K562 (cell line): ENCODE data around the gene CDK5RAP3. TPM values are rescaled to one million over a fixed set of nuclear protein-coding genes. Genes with fewer than 3 reads are reported as not detected.

Experiments used
- ARID1B ChIP-seq: fragments of 450-650 bp; IDR thresholded peaks from 2 replicates; pipeline ENCODE4 v1.6.1; 2016; ENCODE audit warnings: antibody characterized with exemption, mild to moderate bottlenecking, inconsistent platforms
- CSDE1 ChIP-seq, 2 experiments: fragments of 450-650 bp; IDR thresholded peaks; 2 replicates each; pipeline ENCODE4 v1.6.1; 2016; ENCODE audit warnings: mild to moderate bottlenecking in 1 of 2
- FOXK2 ChIP-seq, 2 experiments: fragments of 450-650 bp; IDR thresholded peaks in 1 of 2; conservative IDR thresholded peaks in 1 of 2; 2 replicates each; pipeline ENCODE4 v1.6.1; 2016; ENCODE audit warnings: low read depth in 2 of 2, mild to moderate bottlenecking in 1 of 2
- HNRNPUL1 ChIP-seq: fragments of 200-400 bp; formaldehyde crosslinking; IDR thresholded peaks from 2 replicates; pipeline ENCODE4 v1.6.1; 2017; ENCODE audit warnings: low read length
- KHSRP ChIP-seq: fragments of 450-650 bp; IDR thresholded peaks from 2 replicates; pipeline ENCODE4 v1.6.1; 2017
- NFE2 ChIP-seq: IDR thresholded peaks from 2 replicates; pipeline ENCODE4 v1.6.1; 2014; ENCODE audit warnings: antibody characterized with exemption, low read depth
- TEAD4 ChIP-seq, 2 experiments: sonication (generic) in 1 of 2; formaldehyde crosslinking in 1 of 2; IDR thresholded peaks; 2 replicates each; pipeline versions ENCODE4 v1.6.1 to v1.8.0; 2012 to 2022; ENCODE audit warnings: borderline replicate concordance in 1 of 2, inconsistent platforms in 1 of 2, low read length in 1 of 2, mild to moderate bottlenecking in 1 of 2, missing genetic modification reagents in 1 of 2
- ZNF212 ChIP-seq: fragments of 450-650 bp; formaldehyde crosslinking; IDR thresholded peaks from 2 replicates; pipeline ENCODE4 v1.4.0; 2020; ENCODE audit warnings: mild to moderate bottlenecking
- ZNF316 ChIP-seq: fragments of 450-650 bp; IDR thresholded peaks from 2 replicates; pipeline ENCODE4 v1.6.1; 2016
- ZNF780A ChIP-seq: fragments of 250-450 bp; sonication (Bioruptor Pico); IDR thresholded peaks from 2 replicates; pipeline ENCODE4 v1.5.0; 2021; ENCODE audit warnings: mild to moderate bottlenecking
- polyA plus RNA-seq, 8 experiments: library from polyadenylated mRNA; depleted of rRNA in 4 of 8; stranded (reverse) in 5 of 8; unstranded in 3 of 8; fragments of >200 nt; fragmentation: Nextera tagmentation in 2 of 8; fragmentation: Illumina TruSeq in 1 of 8; extraction: Ambion mirVana in 2 of 8; extraction: Trizol in 1 of 8; gene quantifications; 2 replicates each; pipeline versions ENCODE4 v1.2.1 to v1.2.3, GENCODE V29; 2011 to 2014; ENCODE audit warnings: inconsistent platforms in 1 of 8, missing spikeins in 1 of 8
- total RNA-seq, 7 experiments: library from RNA; depleted of rRNA in 6 of 7; stranded (reverse); fragments of >200 nt in 6 of 7; fragmentation: Illumina TruSeq in 2 of 7; extraction: Trizol in 2 of 7; gene quantifications; 2 replicates each; pipeline versions ENCODE4 v1.2.1 to v1.2.3, GENCODE V29; 2011 to 2021; ENCODE audit warnings: low replicate concordance in 1 of 7
- TF ChIP-seq, protein P1 (sequence below): fragments of 250-450 bp; sonication (Bioruptor Pico); IDR thresholded peaks from 2 replicates; pipeline ENCODE4 v1.5.0; 2020; ENCODE audit warnings: mild to moderate bottlenecking
- TF ChIP-seq, protein P2 (sequence below): sonication (generic); formaldehyde crosslinking; IDR thresholded peaks from 2 replicates; pipeline ENCODE4 v1.8.0; 2023; ENCODE audit warnings: missing genetic modification reagents, mild to moderate bottlenecking, borderline replicate concordance
- TF ChIP-seq, protein P3 (sequence below), 2 experiments: fragments of 450-650 bp in 1 of 2; sonication (generic) in 1 of 2; formaldehyde crosslinking in 1 of 2; IDR thresholded peaks in 1 of 2; conservative IDR thresholded peaks in 1 of 2; 2 replicates each; pipeline versions ENCODE4 v1.6.1 to v1.8.1; 2016 to 2023; ENCODE audit warnings: mild to moderate bottlenecking in 2 of 2, moderate library complexity in 2 of 2, inconsistent platforms in 1 of 2, missing genetic modification reagents in 1 of 2

The CDK5RAP3 gene
- total and polyA plus RNA-seq, 9 of the 15 experiments (the other 6 are each of a cell fraction or from before 2014, with no cell fraction given): 44.2 to 202 (median 91.5) TPM

DNA sequence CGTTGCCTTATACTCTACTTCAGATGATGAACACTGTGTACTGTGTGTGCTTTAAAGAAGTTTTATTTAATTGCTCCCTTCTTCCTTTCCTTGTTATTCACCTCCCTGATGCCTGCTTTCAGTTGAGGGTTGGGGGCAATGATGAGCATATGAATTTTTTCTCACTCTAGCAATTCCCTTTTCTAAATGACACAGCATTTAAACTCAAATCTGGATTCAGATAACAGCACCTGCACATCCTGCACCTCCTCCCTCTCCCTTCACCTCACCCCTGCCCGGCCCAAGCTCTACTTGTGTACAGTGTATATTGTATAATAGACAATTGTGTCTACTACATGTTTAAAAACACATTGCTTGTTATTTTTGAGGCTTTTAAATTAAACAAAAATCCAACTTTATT, 42.5 kb upstream of the CDK5RAP3 start (continued):
- TF ChIP-seq ZNF780A (no peak), FOXK2 (conservative IDR thresholded peaks at IDR 0.05 in 1 of 2, IDR thresholded peaks at IDR 0.05 in 1 of 2; ENCODE audit: low read depth in 2 of 2) (no peak), TEAD4 (IDR thresholded peaks at IDR 0.05; ENCODE audit: low read length) (0 out of 2 replicates have a peak, but pooled peaks have one; percentile 19), TEAD4 (CRISPR knock-in tag; IDR thresholded peaks at IDR 0.05; ENCODE audit: borderline replicate concordance) (no peak), ZNF212 (CRISPR knock-in tag) (no peak), ZNF316 (peak; percentile 83), CSDE1 (IDR thresholded peaks at IDR 0.05) (no peak), ARID1B (peak; percentile 62; the same call in 1 of the 2 replicates), HNRNPUL1 (no peak), KHSRP (no peak), NFE2 (peak; percentile 95)
- TF ChIP-seq, protein P1, sequence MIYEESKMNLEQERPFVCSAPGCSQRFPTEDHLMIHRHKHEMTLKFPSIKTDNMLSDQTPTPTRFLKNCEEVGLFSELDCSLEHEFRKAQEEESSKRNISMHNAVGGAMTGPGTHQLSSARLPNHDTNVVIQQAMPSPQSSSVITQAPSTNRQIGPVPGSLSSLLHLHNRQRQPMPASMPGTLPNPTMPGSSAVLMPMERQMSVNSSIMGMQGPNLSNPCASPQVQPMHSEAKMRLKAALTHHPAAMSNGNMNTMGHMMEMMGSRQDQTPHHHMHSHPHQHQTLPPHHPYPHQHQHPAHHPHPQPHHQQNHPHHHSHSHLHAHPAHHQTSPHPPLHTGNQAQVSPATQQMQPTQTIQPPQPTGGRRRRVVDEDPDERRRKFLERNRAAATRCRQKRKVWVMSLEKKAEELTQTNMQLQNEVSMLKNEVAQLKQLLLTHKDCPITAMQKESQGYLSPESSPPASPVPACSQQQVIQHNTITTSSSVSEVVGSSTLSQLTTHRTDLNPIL (CRISPR knock-in tag): no peak
- TF ChIP-seq, protein P2, sequence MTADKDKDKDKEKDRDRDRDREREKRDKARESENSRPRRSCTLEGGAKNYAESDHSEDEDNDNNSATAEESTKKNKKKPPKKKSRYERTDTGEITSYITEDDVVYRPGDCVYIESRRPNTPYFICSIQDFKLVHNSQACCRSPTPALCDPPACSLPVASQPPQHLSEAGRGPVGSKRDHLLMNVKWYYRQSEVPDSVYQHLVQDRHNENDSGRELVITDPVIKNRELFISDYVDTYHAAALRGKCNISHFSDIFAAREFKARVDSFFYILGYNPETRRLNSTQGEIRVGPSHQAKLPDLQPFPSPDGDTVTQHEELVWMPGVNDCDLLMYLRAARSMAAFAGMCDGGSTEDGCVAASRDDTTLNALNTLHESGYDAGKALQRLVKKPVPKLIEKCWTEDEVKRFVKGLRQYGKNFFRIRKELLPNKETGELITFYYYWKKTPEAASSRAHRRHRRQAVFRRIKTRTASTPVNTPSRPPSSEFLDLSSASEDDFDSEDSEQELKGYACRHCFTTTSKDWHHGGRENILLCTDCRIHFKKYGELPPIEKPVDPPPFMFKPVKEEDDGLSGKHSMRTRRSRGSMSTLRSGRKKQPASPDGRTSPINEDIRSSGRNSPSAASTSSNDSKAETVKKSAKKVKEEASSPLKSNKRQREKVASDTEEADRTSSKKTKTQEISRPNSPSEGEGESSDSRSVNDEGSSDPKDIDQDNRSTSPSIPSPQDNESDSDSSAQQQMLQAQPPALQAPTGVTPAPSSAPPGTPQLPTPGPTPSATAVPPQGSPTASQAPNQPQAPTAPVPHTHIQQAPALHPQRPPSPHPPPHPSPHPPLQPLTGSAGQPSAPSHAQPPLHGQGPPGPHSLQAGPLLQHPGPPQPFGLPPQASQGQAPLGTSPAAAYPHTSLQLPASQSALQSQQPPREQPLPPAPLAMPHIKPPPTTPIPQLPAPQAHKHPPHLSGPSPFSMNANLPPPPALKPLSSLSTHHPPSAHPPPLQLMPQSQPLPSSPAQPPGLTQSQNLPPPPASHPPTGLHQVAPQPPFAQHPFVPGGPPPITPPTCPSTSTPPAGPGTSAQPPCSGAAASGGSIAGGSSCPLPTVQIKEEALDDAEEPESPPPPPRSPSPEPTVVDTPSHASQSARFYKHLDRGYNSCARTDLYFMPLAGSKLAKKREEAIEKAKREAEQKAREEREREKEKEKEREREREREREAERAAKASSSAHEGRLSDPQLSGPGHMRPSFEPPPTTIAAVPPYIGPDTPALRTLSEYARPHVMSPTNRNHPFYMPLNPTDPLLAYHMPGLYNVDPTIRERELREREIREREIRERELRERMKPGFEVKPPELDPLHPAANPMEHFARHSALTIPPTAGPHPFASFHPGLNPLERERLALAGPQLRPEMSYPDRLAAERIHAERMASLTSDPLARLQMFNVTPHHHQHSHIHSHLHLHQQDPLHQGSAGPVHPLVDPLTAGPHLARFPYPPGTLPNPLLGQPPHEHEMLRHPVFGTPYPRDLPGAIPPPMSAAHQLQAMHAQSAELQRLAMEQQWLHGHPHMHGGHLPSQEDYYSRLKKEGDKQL (CRISPR knock-in tag): no peak
- TF ChIP-seq, protein P3, sequence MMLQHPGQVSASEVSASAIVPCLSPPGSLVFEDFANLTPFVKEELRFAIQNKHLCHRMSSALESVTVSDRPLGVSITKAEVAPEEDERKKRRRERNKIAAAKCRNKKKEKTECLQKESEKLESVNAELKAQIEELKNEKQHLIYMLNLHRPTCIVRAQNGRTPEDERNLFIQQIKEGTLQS (IDR thresholded peaks at IDR 0.05): no peak
- TF ChIP-seq, protein P3 (CRISPR knock-in tag; conservative IDR thresholded peaks at IDR 0.05): no peak
